Neural crest cell (in vitro differentiated cells): ENCODE results near the gene SLC9A7. TPM values are rescaled to one million over a fixed set of nuclear protein-coding genes. Genes with fewer than 3 reads are reported as not detected.

ENCODE experiments used
- DNase-seq: peaks from one replicate; pipeline ENCODE4 v3.0.0; 2021; ENCODE audit warnings: low read depth, mixed read lengths, low spot score
- H3K27ac Mint-ChIP-seq: one replicate; pipeline ENCODE4 v1.8.0; 2021; ENCODE audit warnings: mild to moderate bottlenecking, mixed read lengths; ENCODE audit not compliant: unreplicated experiment
- H3K27me3 Mint-ChIP-seq: 2 replicates; pipeline ENCODE4 v1.8.0; 2021; ENCODE audit warnings: low read depth, mild to moderate bottlenecking, mixed read lengths
- H3K36me3 Mint-ChIP-seq: 2 replicates; pipeline ENCODE4 v1.8.0; 2021; ENCODE audit warnings: low read depth, mild to moderate bottlenecking, mixed read lengths
- H3K4me1 Mint-ChIP-seq: 2 replicates; pipeline ENCODE4 v1.8.0; 2021; ENCODE audit warnings: mixed read lengths
- H3K4me3 Mint-ChIP-seq: one replicate; pipeline ENCODE4 v1.8.0; 2021; ENCODE audit warnings: mild to moderate bottlenecking, mixed read lengths
- H3K9me3 Mint-ChIP-seq: 2 replicates; pipeline ENCODE4 v1.8.0; 2021; ENCODE audit warnings: mixed read lengths
- CTCF ChIP-seq: fragments of 200-600 bp; sonication (generic); conservative IDR thresholded peaks from 2 replicates; pipeline ENCODE4 v1.5.0; 2021; ENCODE audit warnings: antibody characterized with exemption, mild to moderate bottlenecking
- total RNA-seq: library from RNA; stranded (reverse); gene quantifications from 2 replicates; pipeline ENCODE4 v1.2.1, GENCODE V29; 2021

Gene SLC9A7
- total RNA-seq, 1 donor from 2014 or later, result 4.3 TPM

GRCh38 chrX:46580613-46581012 lies 178.3 kb downstream of the SLC9A7 start:
- H3K27me3 Mint-ChIP-seq, result peaks cover 16% of the 10 kb centered on the region
- H3K36me3 Mint-ChIP-seq, result peaks cover 6% of the 10 kb centered on the region
- H3K4me1 Mint-ChIP-seq, result peaks cover 28% of the 10 kb centered on the region
- DNase-seq, result no peak
- H3K9me3 Mint-ChIP-seq, result no peaks in the 10 kb centered on the region
- no peak overlapping the region for H3K4me3 Mint-ChIP-seq
- H3K27ac Mint-ChIP-seq, result no peak overlapping the region
- no peak for TF ChIP-seq CTCF

DNA sequence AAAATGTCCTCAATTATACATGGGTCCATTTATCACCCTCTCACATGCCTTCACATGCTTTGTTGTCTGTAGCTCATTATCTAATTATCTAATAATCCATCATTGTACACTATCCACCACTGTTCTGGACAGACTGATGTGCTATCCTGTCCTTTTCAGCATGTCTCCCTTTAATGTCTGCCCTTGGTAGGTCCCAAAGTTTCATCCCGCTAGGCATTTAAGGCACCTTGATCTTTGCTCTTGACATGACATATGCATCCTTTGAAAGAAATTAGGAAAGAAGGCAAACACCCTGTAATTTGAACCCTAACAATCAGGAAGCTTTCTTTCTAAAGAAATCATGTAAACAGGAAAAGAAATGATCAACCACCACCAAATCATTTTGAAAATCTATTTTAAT lies 179.7 kb downstream of the SLC9A7 start:
- Mint-ChIP-seq H3K9me3 (no peaks in the 10 kb centered on the region), H3K27me3 (peaks cover 19% of the 10 kb centered on the region), H3K27ac (no peak overlapping the region), H3K4me1 (peaks cover 31% of the 10 kb centered on the region), H3K36me3 (peaks cover 6% of the 10 kb centered on the region), H3K4me3 (no peak overlapping the region)
- no peak for TF ChIP-seq CTCF
- DNase-seq, result no peak

GRCh38 chrX:46577221-46578005 lies 181.5 kb downstream of the SLC9A7 start:
- TF ChIP-seq CTCF, result no peak
- Mint-ChIP-seq H3K9me3 (no peaks in the 10 kb centered on the region), H3K4me1 (peaks cover 25% of the 10 kb centered on the region), H3K4me3 (peak overlapping the region; percentile 69), H3K27me3 (peaks cover 33% of the 10 kb centered on the region), H3K27ac (no peak overlapping the region), H3K36me3 (peaks cover 6% of the 10 kb centered on the region)
- DNase-seq, result no peak

DNA sequence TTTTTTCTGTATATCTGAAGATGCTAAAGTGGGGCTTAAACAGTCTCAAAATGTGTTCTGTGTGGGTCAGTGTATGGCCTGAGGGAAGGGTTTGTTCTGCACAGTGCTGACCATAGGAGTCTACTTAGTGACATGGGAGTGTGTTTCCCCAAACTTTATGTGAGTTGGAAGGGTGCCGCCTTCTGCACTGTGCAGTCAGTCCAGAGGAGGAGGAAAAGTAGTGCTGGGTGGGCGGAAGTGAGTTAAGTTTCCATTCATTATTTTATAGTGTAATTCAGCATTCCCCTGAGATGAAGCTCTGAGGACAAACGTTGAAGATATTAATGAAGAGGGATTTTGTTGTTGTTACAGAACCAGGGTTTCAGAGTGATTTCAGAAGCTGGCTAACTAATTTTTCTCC lies 182.5 kb downstream of the SLC9A7 start:
- no peak for TF ChIP-seq CTCF
- no peak for DNase-seq
- Mint-ChIP-seq H3K36me3 (peaks cover 6% of the 10 kb centered on the region), H3K27ac (peak overlapping the region; percentile 31), H3K4me3 (peak overlapping the region; percentile 74), H3K27me3 (peaks cover 41% of the 10 kb centered on the region), H3K4me1 (peaks cover 25% of the 10 kb centered on the region), H3K9me3 (no peaks in the 10 kb centered on the region)

DNA sequence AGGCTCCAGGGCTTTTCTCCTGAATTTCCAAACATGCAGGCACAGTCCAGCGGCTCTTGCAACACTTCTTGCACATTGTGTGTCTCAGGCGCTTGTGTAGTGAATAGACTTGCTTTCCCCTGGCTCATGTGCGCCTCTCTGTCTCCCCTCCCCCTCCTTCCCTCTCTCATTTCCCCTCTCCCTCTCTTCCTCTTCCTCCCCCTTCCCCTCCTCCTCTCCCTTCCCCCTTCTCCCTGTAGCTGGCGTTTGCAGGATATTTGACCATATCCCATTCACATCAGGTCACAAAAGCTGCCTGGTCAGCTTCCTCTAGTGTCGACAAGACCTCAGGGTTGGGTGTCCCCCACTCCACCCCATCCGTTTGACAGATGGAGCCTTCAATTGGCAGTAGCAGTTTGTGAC lies 182.9 kb downstream of the SLC9A7 start:
- peaks cover 25% of the 10 kb centered on the region for H3K4me1 Mint-ChIP-seq
- DNase-seq, result no peak
- TF ChIP-seq CTCF, result no peak
- peaks cover 41% of the 10 kb centered on the region for H3K27me3 Mint-ChIP-seq
- peaks cover 6% of the 10 kb centered on the region for H3K36me3 Mint-ChIP-seq
- H3K9me3 Mint-ChIP-seq, result no peaks in the 10 kb centered on the region
- H3K27ac Mint-ChIP-seq, result no peak overlapping the region
- peak overlapping the region; percentile 74 for H3K4me3 Mint-ChIP-seq
